G401 (cell line): ENCODE results near the gene CRY2. TPM values are rescaled to one million over a fixed set of nuclear protein-coding genes. Genes with fewer than 3 reads are reported as not detected.
"Not testable (repeated sequence)": the region's sequence is repeated elsewhere in the genome, so short reads cannot be mapped to it uniquely, and the experiment has no call there.

Experiments used
- DNase-seq: peaks from one replicate; pipeline ENCODE4 v3.0.0-alpha.2; 2015; ENCODE audit warnings: low spot score
- in situ Hi-C: cut with HindIII; loops from 2 replicates; pipeline ENCODE4 v1.10.0; 2016; ENCODE audit warnings: low sequenced_read_pairs, mixed read lengths
- total RNA-seq: library from RNA; depleted of rRNA; stranded (reverse); fragments of >200 nt; shearing (Covaris generic); gene quantifications from 2 replicates; pipeline ENCODE4 v1.2.3, GENCODE V29; 2014; rRNA removed

The CRY2 gene
- 12.6 and 13.1 TPM in 2 replicates for total RNA-seq

- DNase-seq, result peak; percentile 99
- in situ Hi-C loops, result no loop called here
These were observed at the start of gene CRY2 for GRCh38 chr11:45846974-45847910. Gene CRY2 (plus strand): TSS chr11:45847475. CDS start chr11:45847491, 16 bp downstream.

- DNase-seq, result no peak
- in situ Hi-C loops, result no loop called here
These were observed 48.4 kb upstream of the CRY2 start for GRCh38 chr11:45798793-45799441.

- DNase-seq, result no peak
- in situ Hi-C loops, result no loop called here
These were observed 47.7 kb upstream of the CRY2 start for GRCh38 chr11:45799562-45799961.

GRCh38 chr11:45800261-45800660 is 47.0 kb upstream of the CRY2 start:
- in situ Hi-C loops, result no loop called here
- no peak for DNase-seq

GRCh38 chr11:45801723-45802315 is 45.5 kb upstream of the CRY2 start:
- DNase-seq, result no peak

GRCh38 chr11:45802531-45803317 is 44.6 kb upstream of the CRY2 start:
- no peak for DNase-seq
- in situ Hi-C loops, result no loop called here

More at GRCh38 chr11:45801723-45802315, 45.5 kb upstream of the CRY2 start:
- in situ Hi-C loops, result no loop called here

GRCh38 chr11:45803971-45804760 is 43.1 kb upstream of the CRY2 start:
- peak; percentile 32 for DNase-seq
- in situ Hi-C loops, result no loop called here

GRCh38 chr11:45804761-45805304 is 42.4 kb upstream of the CRY2 start, which contains the start of gene SLC35C1:
Gene SLC35C1 (plus strand): TSS chr11:45805149. CDS start chr11:45805802, 653 bp downstream.
- in situ Hi-C loops, result no loop called here
- peak; percentile 96 for DNase-seq

GRCh38 chr11:45805305-45806071 is 41.8 kb upstream of the CRY2 start:
- DNase-seq, result no peak
- in situ Hi-C loops, result no loop called here

GRCh38 chr11:45806072-45806933 is 41.0 kb upstream of the CRY2 start:
- in situ Hi-C loops, result no loop called here
- DNase-seq, result no peak

GRCh38 chr11:45806937-45807791 is 40.1 kb upstream of the CRY2 start:
- in situ Hi-C loops, result no loop called here
- peak; percentile 17 for DNase-seq

GRCh38 chr11:45807792-45808238 is 39.5 kb upstream of the CRY2 start:
- DNase-seq, result peak; percentile 6
- in situ Hi-C loops, result no loop called here

GRCh38 chr11:45808427-45808826 is 38.8 kb upstream of the CRY2 start:
- in situ Hi-C loops, DNase-seq: not testable (repeated sequence)

GRCh38 chr11:45809456-45810395 is 37.5 kb upstream of the CRY2 start:
- in situ Hi-C loops, result no loop called here
- DNase-seq, result no peak
